ENCODE measurements around the gene MTCL1.
A peak's percentile ranks its signal among the peaks of the same experiment; 100 is the strongest.

MTCL1 gene

GRCh38 chr18:8715599-8715998 lies 10.2 kb downstream of the MTCL1 start:
- no peak for DNase-seq

- DNase-seq: no peak
These were observed 11.8 kb downstream of the MTCL1 start for GRCh38 chr18:8717011-8717770.

DNA sequence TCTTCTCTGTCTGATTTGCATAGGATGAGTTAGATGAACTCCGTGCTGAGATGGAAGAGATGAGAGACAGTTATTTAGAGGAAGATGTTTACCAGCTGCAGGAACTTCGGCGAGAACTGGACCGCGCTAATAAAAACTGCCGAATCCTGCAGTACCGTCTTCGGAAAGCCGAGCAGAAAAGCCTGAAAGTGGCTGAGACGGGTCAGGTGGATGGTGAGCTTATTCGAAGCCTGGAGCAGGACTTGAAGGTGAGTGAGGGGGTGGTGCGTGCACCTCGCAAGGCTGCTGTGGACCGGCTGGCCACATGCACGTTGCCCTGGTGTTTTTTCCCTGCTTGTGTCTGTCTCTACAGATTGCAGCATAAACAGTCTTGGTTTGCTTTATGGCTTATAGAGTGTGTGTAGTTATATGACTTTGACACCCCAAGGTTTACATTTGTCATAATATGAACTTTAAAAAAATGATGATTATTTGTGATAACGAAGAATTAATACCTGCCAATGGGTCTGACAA lies 13.1 kb downstream of the MTCL1 start:
- no peak for DNase-seq

GRCh38 chr18:8719192-8719591 lies 13.8 kb downstream of the MTCL1 start:
- DNase-seq: no peak

DNA sequence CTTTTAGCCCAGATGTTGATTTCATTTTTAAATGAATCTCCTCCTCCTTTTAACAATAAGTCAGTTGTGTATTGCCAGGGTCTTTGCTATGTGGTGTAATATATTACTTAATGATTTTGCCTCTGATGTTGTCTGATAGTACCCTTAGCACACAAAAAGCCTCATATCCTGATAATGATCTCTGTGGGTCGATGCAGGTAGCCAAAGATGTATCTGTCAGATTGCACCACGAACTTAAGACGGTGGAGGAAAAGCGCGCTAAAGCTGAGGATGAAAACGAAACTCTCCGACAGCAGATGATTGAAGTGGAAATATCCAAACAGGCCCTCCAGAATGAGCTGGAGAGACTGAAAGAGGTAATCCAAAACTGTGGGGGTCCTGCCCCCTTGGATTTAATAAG lies 14.8 kb downstream of the MTCL1 start:
- no peak for DNase-seq

DNA sequence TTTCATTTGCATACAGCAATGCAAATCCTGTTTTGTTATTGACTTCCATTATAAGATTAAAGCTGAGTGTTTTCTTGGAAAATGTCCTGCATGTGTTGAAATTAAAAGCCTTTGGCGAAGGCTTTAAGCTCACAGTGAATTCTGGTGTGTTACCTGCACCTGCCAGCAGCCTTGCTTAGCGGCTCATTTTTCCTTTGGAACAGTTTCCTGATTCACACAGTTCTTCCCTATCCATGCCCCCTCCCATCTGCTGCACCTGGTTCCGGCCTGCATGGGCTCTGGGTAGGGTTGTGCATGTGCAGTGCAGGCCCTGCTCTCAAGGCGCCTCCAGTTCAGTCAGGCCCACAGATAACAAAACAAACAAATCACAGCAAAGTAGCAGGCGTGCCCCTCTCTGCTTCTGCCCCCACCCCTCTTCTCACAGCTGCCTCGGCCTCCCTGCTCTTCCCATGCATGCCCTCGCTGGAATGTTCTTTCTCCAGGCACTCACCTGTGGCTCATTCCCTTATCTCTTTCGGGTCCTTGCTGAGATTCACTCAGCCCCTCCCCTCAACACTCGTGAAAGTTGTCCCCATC lies 15.8 kb downstream of the MTCL1 start:
- no peak for DNase-seq

DNA sequence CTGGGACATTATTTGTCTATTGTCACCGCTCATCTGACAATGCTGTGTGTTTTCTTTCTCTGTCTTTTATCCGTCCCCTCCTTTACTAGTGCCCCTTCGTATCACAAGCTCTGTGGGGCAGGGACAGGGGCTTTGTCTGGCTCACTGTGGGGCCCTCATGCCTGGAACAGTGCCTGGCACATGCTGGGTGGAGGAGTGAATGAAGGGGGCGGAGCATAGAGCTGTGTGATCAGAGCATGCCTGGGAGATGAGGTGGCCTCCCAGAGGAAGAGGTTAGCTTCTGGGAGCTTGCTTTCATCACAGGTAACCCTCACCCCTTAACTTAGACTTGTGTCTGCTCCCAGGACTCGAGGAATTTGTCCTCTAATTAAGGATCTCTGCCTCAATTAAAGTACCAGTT lies 16.4 kb downstream of the MTCL1 start:
- DNase-seq: no peak

- no peak for DNase-seq
These were observed 17.8 kb downstream of the MTCL1 start for GRCh38 chr18:8722946-8723820.

DNA sequence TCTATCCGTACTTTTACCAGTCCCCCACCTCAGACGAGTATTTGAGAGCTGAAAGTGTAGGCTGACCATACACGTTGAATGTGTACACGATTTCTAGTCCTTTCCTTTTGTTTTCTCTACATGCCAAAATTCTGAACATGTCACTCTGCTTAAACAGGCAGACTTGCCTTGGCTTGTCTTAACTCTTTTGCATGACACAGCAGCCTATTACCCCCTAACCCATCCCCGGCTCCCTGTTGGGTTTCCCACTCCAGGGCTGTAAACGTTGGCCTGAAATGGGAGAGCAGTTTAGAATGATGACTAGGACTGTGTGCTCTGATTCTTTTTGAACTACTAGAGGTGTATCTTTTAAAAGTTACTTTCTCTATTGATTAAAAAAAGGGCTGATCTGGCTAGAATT lies 19.1 kb downstream of the MTCL1 start:
- no peak for DNase-seq

DNA sequence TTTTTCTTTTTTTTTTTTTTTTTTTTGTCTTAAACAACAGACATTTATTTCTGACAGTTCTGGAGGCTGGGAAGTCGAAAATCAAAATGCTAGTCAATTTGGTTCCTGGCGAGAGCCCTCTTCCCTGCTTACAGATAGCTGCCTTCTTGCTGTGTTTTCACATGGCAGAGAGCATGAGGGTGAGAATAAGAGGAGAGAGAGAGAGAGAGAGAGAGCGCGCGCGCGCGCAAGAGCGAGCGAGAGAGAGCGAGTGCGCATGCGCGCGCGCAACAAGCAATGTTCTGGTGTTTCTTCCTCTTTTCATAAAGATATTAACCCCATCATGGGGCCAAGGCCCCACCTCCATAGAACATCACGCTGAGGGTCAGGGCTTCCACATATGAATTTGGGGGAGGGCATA lies 20.9 kb downstream of the MTCL1 start:
- DNase-seq: no peak

DNA sequence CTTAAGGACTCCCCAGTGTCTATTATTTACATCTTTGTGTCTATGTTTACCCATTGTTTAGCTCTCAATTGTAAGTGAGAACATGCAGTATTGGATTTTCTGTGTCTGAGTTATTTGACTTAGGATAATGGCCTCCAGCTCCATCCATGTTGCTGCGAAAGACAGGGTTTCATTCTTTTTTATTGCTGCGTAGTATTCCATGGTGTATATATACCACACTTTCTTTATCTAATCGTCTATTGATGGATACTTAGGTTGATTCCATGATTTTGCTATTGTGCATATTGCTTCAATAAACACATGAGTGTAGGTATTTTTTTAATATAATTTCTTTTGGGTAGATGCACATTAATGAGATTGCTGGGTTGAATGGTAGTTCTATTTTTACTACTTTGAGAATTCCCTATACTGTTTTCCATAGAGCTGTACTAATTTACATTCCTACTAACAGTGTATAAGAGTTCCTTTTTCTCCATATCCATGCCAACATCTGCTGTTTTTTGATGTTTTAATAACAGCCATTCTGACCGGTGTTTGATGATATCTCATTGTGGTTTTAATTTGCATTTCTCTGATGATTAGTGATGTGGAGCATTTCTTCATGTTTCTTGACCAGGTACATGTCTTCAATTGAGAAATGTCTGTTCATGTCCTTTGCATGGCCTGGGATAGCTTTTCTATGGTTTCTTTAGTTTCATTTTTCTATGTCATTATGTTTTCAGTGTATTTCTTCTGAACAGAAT lies 21.8 kb downstream of the MTCL1 start:
- no peak for DNase-seq

GRCh38 chr18:8730080-8730827 lies 24.9 kb downstream of the MTCL1 start:
- no peak for DNase-seq

- no peak for DNase-seq
These were observed 27.3 kb downstream of the MTCL1 start for GRCh38 chr18:8732442-8733360.

DNA sequence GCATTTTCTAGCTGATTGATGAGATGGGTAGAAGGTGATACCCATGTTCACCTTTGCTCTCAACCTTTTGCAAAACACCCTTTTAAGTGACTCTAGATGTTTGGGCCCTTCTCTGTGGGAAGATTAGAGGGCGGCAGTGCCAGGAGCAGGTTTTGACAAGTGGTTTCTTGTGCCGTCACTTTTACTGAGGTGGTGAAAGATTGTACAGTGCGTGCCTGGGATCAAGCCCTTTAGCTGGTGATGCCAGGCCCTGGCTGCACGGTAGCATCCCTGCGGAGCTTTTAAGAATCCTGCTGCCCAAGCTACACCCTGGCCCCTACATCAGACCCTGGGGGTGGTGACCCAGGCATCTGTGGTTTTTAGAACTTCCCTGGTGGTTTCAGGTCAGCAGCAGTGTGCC lies 29.1 kb downstream of the MTCL1 start:
- DNase-seq: no peak

DNA sequence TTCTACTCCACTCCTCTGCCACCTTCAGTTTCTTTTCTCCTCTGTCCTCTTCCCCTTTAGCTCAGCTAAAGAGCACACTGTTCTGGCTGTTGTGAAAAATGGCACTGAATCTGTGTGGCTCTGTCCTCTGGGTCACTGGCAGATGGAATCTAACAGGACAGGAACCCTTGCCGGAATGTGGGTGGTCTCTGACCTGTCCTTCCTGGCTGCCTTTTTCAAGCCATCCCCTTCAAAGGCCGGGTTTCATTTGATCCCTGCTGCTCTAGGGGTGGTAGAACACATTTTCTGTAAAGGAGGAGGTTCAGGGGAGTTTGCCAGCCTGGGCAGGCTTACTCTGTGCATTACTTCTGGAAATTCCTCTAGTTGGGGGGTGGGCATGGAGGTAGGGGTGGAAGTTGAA lies 29.9 kb downstream of the MTCL1 start:
- no peak for DNase-seq

GRCh38 chr18:8741117-8741516 lies 35.8 kb downstream of the MTCL1 start:
- DNase-seq: no peak

DNA sequence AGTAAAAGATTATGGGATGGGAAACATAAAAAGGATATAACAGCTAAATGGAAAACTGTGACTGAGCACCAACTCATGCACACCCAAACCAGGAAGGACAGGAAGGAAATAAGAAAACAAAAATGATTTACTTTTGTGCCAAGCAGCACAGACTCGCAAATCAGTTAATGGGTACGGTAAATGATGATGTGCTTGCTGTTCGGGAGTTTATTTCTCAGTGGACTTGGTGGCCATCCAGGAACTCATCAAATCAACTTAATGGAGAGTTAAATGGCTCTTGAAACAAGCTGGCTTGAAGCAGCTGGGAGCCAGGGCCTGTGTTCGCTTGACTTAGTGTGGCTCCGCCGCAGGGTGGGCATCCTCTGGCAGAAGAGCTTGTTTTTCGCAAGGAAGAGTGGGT lies 36.2 kb downstream of the MTCL1 start:
- DNase-seq: no peak

DNA sequence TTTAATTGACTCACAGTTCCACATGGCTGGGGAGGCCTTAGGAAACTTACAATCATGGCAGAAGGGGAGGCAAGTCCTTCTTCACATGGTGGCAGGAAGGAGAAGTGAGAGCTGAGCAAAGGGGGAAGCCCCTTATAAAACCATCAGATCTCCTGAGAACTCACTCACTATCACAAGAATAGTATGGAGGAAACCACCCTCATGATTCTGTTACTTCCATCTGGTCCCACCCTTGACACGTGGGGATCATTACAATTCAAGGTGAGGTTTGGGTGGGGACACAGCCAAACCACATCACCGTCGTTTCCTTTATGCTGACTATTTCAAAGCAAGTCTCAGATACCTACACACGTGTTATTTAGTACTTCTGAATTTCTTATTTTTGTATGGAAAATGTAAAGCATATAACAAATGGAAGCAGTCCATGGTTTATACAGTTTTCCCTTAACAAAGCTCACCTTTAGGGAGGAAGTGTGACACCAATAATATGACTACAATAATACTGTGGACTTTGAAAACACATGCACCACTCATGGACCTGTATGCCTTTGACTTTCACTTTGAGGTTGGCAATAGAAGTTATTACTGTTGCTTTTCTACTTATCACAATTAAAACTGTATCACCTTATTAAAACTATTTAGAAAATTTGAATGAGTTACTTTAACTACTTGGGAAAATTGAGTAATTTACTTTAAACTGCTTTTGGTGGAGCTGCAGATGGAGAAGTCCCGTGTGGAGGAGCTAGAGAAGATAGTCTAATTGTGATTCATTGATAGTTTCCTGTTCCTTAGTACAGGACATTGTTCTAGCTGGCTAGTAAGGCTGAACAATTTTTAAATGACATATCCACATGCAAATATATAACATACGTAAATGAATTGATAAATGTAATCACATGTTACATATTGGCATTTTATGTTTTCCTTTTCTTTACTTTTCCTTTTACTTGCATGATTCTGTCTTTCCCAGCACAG lies 37.3 kb downstream of the MTCL1 start:
- peak; percentile 50 for DNase-seq

DNA sequence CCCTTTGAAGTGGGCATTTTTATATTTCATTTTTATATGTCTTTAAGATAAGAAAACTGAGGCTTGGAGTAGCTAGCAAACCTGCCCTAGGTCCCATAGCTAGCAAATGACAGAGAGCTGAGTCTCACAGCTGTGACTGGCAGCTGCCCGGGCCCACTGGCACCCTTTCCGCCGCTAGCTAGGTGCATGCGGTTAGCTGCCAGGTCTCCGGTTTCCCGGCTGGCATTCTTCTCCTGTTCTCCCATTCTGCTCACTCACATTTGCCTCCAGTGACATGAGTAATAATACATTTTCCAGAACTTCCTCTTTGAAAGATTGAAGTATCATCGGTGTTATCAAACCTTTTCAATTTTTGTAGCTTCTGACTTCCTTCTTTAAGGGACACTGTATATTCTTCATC lies 38.7 kb downstream of the MTCL1 start:
- no peak for DNase-seq

DNA sequence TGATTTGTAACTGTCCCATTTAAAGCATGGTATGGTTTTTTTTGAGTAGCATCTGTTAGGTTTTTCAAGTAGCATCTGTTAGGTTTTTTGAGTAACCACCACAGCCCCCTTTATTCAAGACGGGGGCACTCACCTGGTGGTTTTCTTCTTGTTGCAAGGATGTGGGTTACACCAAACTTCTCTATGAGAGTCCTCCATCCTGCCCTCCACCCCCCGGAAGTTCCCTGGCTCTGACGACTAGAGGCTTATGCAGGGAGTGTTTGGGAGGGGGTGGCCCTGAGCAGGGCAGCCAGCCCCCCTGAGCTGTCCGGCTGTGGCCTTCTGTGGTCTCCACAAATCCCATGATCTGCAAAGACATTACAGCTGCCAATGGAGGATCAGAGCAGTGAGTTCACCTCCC lies 39.3 kb downstream of the MTCL1 start:
- peak; percentile 34 for DNase-seq

All from CD4-positive, alpha-beta T cell treated with Interleukin-15 for 1 hour (primary cell).